22Rv1 (cell line): Measurements from ENCODE around the gene HSD3B2.

Source experiments
- ZFX ChIP-seq: fragments of 450-650 bp; IDR thresholded peaks from 2 replicates; pipeline ENCODE4 v1.6.1; 2017; ENCODE audit warnings: antibody characterized with exemption, borderline replicate concordance
- TF ChIP-seq, protein P1 (sequence below): fragments of 450-650 bp; IDR thresholded peaks from 2 replicates; pipeline ENCODE4 v1.5.1; 2017; ENCODE audit warnings: mild to moderate bottlenecking

DNA sequence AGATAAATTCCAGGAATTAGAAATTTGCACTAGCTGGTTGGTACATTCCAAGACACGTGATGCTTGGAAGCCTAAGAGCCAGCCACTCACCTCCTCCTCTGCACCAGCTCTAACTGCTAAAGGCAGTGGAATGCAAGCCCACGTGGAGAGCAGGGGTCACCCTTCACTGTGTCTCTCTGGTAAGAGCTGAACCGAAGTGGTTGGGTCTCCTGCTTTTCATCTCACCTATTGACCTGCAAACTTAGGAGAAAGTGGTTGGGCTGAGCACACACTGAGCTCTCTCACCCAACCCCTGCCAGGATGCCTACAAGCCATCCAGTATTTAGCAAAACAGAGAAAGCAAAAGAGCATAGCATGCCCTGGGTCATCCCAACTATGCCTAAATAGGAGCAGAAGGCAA, 27.1 kb upstream of the HSD3B2 start:
- TF ChIP-seq, protein P1, sequence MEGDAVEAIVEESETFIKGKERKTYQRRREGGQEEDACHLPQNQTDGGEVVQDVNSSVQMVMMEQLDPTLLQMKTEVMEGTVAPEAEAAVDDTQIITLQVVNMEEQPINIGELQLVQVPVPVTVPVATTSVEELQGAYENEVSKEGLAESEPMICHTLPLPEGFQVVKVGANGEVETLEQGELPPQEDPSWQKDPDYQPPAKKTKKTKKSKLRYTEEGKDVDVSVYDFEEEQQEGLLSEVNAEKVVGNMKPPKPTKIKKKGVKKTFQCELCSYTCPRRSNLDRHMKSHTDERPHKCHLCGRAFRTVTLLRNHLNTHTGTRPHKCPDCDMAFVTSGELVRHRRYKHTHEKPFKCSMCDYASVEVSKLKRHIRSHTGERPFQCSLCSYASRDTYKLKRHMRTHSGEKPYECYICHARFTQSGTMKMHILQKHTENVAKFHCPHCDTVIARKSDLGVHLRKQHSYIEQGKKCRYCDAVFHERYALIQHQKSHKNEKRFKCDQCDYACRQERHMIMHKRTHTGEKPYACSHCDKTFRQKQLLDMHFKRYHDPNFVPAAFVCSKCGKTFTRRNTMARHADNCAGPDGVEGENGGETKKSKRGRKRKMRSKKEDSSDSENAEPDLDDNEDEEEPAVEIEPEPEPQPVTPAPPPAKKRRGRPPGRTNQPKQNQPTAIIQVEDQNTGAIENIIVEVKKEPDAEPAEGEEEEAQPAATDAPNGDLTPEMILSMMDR, result no peak
- no peak for TF ChIP-seq ZFX
